Trophoblast cell (in vitro differentiated cells and primary cell): Measurements from ENCODE around the gene SLC23A1.

Experiments used
- DNase-seq, 2 donors: peaks; one replicate each; pipeline ENCODE4 v3.0.0-alpha.2; 2016
- H2AFZ ChIP-seq: 2 replicates; pipeline ENCODE4 v1.6.1; 2013; ENCODE audit warnings: low read length, moderate library complexity, mild to moderate bottlenecking; ENCODE audit not compliant: insufficient read depth, poor library complexity
- H2AK5ac ChIP-seq: 2 replicates; pipeline ENCODE4 v1.6.1; 2013; ENCODE audit warnings: mild to moderate bottlenecking, low read length
- H2BK120ac ChIP-seq: 2 replicates; pipeline ENCODE4 v1.6.1; 2013; ENCODE audit warnings: low read length, mild to moderate bottlenecking, moderate library complexity; ENCODE audit not compliant: insufficient read depth, poor library complexity
- H2BK12ac ChIP-seq: 2 replicates; pipeline ENCODE4 v1.6.1; 2013; ENCODE audit warnings: mild to moderate bottlenecking, low read length, moderate library complexity
- H2BK5ac ChIP-seq: 2 replicates; pipeline ENCODE4 v1.6.1; 2013; ENCODE audit warnings: low read length, low read depth, moderate library complexity, mild to moderate bottlenecking; ENCODE audit not compliant: poor library complexity
- H3K14ac ChIP-seq: 2 replicates; pipeline ENCODE4 v1.6.1; 2013; ENCODE audit warnings: mild to moderate bottlenecking, low read length
- H3K18ac ChIP-seq: 2 replicates; pipeline ENCODE4 v1.6.1; 2013; ENCODE audit warnings: mild to moderate bottlenecking, low read length
- H3K23ac ChIP-seq: 2 replicates; pipeline ENCODE4 v1.6.1; 2013; ENCODE audit warnings: low read length
- H3K27ac ChIP-seq: 2 replicates; pipeline ENCODE4 v1.5.1; 2013; ENCODE audit warnings: low read depth, mild to moderate bottlenecking, inconsistent platforms, low read length, moderate library complexity
- H3K27me3 ChIP-seq: 2 replicates; pipeline ENCODE4 v1.6.1; 2013; ENCODE audit warnings: inconsistent platforms, mild to moderate bottlenecking, low read length, moderate library complexity; ENCODE audit not compliant: insufficient read depth
- H3K36me3 ChIP-seq, 2 experiments: 1 replicate in 1 of 2; 2 replicates in 1 of 2; pipeline ENCODE4 v1.6.1; 2013; ENCODE audit warnings: low read length in 2 of 2, mild to moderate bottlenecking in 2 of 2, moderate library complexity in 1 of 2; ENCODE audit not compliant: insufficient read depth in 2 of 2, control insufficient read depth in 1 of 2
- H3K4ac ChIP-seq: 2 replicates; pipeline ENCODE4 v1.6.1; 2013; ENCODE audit warnings: low read depth, mild to moderate bottlenecking, low read length, moderate library complexity
- H3K4me1 ChIP-seq, 2 experiments: 1 replicate in 1 of 2; 2 replicates in 1 of 2; pipeline ENCODE4 v1.6.1; 2013; ENCODE audit warnings: low read length in 2 of 2, mild to moderate bottlenecking in 2 of 2, moderate library complexity in 1 of 2; ENCODE audit not compliant: insufficient read depth in 2 of 2, control insufficient read depth in 1 of 2
- H3K4me2 ChIP-seq: 2 replicates; pipeline ENCODE4 v1.6.1; 2013; ENCODE audit warnings: inconsistent platforms, mild to moderate bottlenecking, low read length, moderate library complexity
- H3K4me3 ChIP-seq: 2 replicates; pipeline ENCODE4 v1.5.1; 2013; ENCODE audit warnings: mild to moderate bottlenecking, low read depth, low read length, inconsistent platforms
- H3K79me1 ChIP-seq: one replicate; pipeline ENCODE4 v1.6.1; 2013; ENCODE audit warnings: low read length
- H3K79me2 ChIP-seq: 2 replicates; pipeline ENCODE4 v1.6.1; 2013; ENCODE audit warnings: low read length, mild to moderate bottlenecking; ENCODE audit not compliant: control insufficient read depth, insufficient read depth, poor library complexity
- H3K9ac ChIP-seq: 2 replicates; pipeline ENCODE4 v1.6.1; 2013; ENCODE audit warnings: mild to moderate bottlenecking, low read length
- H3K9me3 ChIP-seq: 2 replicates; pipeline ENCODE4 v1.6.1; 2013; ENCODE audit warnings: low read depth, mild to moderate bottlenecking, control low read depth, inconsistent platforms, low read length; ENCODE audit not compliant: insufficient read depth
- H4K12ac ChIP-seq: 2 replicates; pipeline ENCODE4 v1.6.1; 2013; ENCODE audit warnings: low read depth, mild to moderate bottlenecking, low read length, moderate library complexity
- H4K8ac ChIP-seq: 2 replicates; pipeline ENCODE4 v1.6.1; 2013; ENCODE audit warnings: low read depth, mild to moderate bottlenecking, low read length, moderate library complexity
- H4K91ac ChIP-seq: one replicate; pipeline ENCODE4 v1.6.1; 2013; ENCODE audit warnings: low read depth, mild to moderate bottlenecking, low read length, moderate library complexity
- WGBS: extraction: QIAGEN DNeasy Blood & Tissue Kit; methylation state at CpG from one replicate; pipeline ENCODE4 v1.1.7; 2013; ENCODE audit warnings: missing lambda C conversion rate; ENCODE audit not compliant: insufficient read length, insufficient coverage; ENCODE audit errors: extremely low coverage; 5-methylcytosine and 5-hydroxymethylcytosine counted together

Gene SLC23A1

DNA sequence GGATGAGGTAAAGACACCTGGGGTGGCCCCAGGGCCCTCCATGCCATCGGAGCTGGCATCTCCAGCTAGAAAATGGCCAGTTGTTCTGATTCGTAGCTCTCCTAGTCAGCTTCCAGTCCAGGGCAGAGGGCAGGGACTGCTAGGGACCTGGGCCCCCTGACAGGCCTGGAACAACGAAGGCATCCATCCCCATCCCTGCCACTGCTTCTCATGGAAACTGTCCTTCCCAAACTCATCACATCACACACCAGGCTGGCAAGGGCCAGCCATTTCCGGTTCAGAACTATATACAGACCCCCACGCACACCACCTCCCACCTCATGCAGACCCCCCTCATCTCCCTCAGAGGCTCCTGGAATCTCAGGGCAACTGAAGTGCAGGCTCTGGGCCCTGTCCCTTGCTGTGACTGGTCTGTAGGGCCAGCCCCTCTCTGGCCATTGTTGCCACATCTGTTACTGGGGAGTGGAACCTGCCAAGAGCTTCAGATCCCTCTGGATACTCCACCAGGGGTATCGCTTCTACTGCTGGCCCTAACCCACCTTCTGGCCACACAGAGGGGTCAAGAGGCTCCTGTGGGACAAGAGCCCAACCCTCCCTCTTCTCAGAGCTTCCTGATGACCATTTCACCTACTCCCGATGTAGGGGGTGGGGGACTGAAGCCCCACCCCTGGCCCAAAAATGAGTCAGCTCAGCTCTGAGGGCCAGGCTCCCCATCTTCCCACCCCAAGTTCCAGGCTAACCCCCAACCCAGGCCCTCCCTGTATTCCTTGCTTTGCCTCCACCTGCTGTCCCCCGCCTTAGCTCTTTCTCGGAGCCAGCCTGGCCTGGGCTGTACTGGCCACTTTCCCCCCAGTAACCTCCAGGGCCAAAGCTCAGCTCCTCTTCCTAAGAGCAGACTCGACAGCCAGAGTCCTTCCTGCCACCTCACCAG is 7.8 kb upstream of the SLC23A1 start:
- Histone ChIP-seq H3K4ac (no peak overlapping the region), H3K4me1 (peaks cover 19 to 28% of the 10 kb centered on the region in 2 experiments), H3K27ac (no peak overlapping the region), H2AK5ac (no peak overlapping the region), H2AFZ (no peak overlapping the region), H4K91ac (no peak overlapping the region), H3K23ac (no peak overlapping the region), H2BK12ac (no peak overlapping the region), H3K18ac (no peak overlapping the region), H3K36me3 (no peaks in the 10 kb centered on the region), H2BK5ac (no peak overlapping the region), H3K14ac (no peak overlapping the region), H3K4me3 (no peak overlapping the region), H3K4me2 (no peak overlapping the region), H4K12ac (no peak overlapping the region), H4K8ac (no peak overlapping the region), H3K79me1 (no peaks in the 10 kb centered on the region), H3K9ac (no peak overlapping the region), H3K27me3 (peaks cover 32% of the 10 kb centered on the region), H3K9me3 (peaks cover 2% of the 10 kb centered on the region), H3K79me2 (peaks cover 5% of the 10 kb centered on the region), H2BK120ac (no peak overlapping the region)
- DNase-seq, result no peak
- WGBS, result no CpG with 5 or more reads among the region's 10 CpGs

DNA sequence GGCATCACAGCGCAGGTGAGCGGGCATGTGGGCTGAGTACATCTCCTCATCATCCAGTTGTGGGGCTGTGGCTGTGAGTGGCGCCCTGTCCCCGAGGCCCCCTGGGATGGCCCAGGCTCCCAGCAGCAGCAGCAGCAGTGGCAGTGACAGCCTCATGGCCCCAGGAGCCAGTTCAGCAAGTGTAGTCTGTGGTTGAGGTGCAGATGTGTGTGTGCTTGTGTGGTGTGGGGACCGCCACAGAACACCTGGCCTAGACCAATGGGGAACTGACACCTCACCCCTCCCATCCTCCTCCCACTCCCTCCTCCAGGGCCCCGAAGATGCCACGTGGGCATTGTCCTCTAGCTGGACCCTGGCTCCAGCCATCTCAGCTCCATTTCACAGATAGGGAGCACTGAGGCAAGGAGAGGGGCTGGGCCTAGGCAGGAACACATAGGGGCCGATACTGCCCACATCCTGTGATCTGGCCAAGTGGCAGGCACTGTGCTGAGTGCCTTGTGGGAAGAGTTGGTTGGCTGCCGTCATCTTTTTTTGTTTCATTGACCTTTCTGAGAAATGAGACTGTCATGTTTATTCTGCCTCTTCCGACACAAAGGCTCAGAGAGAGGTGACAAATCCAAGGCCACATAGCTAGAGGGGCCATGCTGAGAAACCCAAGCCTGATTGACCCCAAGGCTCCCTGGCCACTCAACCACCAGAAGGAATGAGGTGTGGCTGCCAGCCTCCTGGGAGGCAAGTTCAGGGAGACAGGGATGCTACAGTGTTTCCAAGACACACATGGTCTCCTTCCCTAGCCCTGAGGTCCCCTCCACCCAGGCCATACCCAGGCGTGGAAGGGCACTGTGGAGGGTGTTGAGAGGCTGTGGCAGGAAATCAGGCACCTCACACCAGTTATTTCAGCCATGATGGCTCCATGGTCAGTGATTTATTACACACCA is 6.9 kb upstream of the SLC23A1 start, which contains the start of gene MZB1:
Gene MZB1 (minus strand): TSS at position 213 of the 938 bp plus-strand sequence. CDS start 57 bp downstream, at position 156.
- no peak within 1 kb of the TSS for H4K12ac ChIP-seq
- DNase-seq, result no peak
- H3K23ac ChIP-seq, result no peak within 1 kb of the TSS
- H3K36me3 ChIP-seq, result no peaks in the 10 kb centered on the region
- no peak within 1 kb of the TSS for H3K4me2 ChIP-seq
- no peak within 1 kb of the TSS for H2AK5ac ChIP-seq
- no peak within 1 kb of the TSS for H3K27ac ChIP-seq
- no peak within 1 kb of the TSS for H3K9ac ChIP-seq
- H2AFZ ChIP-seq, result no peak within 1 kb of the TSS
- no peak within 1 kb of the TSS for H3K4ac ChIP-seq
- no peak within 1 kb of the TSS for H2BK12ac ChIP-seq
- H3K4me3 ChIP-seq, result no peak within 1 kb of the TSS
- no peak within 1 kb of the TSS for H2BK120ac ChIP-seq
- no peak within 1 kb of the TSS for H4K8ac ChIP-seq
- H3K18ac ChIP-seq, result no peak within 1 kb of the TSS
- no peaks in the 10 kb centered on the region for H3K79me1 ChIP-seq
- peaks cover 29% of the 10 kb centered on the region for H3K27me3 ChIP-seq
- H3K4me1 ChIP-seq, result peaks cover 19 to 32% of the 10 kb centered on the region in 2 experiments
- H3K9me3 ChIP-seq, result no peaks in the 10 kb centered on the region
- H4K91ac ChIP-seq, result no peak within 1 kb of the TSS
- no peak within 1 kb of the TSS for H2BK5ac ChIP-seq
- WGBS, result no CpG with 5 or more reads among the region's 11 CpGs
- H3K79me2 ChIP-seq, result peaks cover 5% of the 10 kb centered on the region
- no peak within 1 kb of the TSS for H3K14ac ChIP-seq

DNA sequence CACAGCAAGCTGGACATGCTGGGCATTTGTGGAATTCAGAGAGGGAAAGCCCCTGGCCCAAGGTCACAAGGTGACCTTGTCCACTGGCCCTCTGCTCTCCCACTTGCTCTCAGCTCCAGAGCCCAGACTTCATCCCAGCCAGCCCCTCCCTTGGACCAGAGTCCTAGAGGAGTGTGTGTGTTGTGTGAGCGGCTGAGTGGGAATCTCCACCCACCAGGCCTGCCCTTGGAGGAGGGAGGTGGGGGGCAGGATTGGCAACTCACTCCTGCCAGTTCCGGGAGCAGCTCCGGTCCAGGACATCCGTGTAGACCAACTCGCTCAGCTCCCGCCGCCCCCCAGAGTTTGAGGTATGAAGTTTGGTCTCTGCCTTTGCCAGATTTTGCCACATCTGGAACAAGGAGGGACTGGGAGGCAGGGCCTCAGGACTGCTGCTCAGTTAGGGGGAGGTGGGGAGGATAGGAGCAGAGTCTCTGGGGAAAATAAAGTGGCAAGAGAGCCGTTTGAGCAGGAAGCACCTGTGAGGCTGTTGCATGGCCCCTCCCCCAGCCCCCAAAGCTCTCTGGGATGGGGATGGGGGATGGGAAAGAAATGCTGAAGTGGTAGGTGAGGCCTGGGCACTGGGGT is 5.2 kb upstream of the SLC23A1 start:
- H3K18ac ChIP-seq, result no peak overlapping the region
- no peak overlapping the region for H2AFZ ChIP-seq
- H3K4me3 ChIP-seq, result no peak overlapping the region
- peaks cover 5% of the 10 kb centered on the region for H3K79me1 ChIP-seq
- H2BK12ac ChIP-seq, result no peak overlapping the region
- no peak overlapping the region for H2AK5ac ChIP-seq
- peaks cover 4% of the 10 kb centered on the region for H3K79me2 ChIP-seq
- no peak overlapping the region for H3K4ac ChIP-seq
- no peak overlapping the region for H4K8ac ChIP-seq
- no peak overlapping the region for H3K9ac ChIP-seq
- H3K14ac ChIP-seq, result no peak overlapping the region
- peak overlapping the region; percentile 7 for H4K91ac ChIP-seq
- H4K12ac ChIP-seq, result no peak overlapping the region
- no peak overlapping the region for H2BK120ac ChIP-seq
- no peak for DNase-seq
- peaks cover 8 to 30% of the 10 kb centered on the region in 2 experiments for H3K4me1 ChIP-seq
- no CpG with 5 or more reads among the region's 8 CpGs for WGBS
- H2BK5ac ChIP-seq, result no peak overlapping the region
- no peak overlapping the region for H3K27ac ChIP-seq
- no peaks in the 10 kb centered on the region for H3K9me3 ChIP-seq
- peaks cover 12% of the 10 kb centered on the region for H3K27me3 ChIP-seq
- H3K23ac ChIP-seq, result no peak overlapping the region
- no peaks in the 10 kb centered on the region for H3K36me3 ChIP-seq
- no peak overlapping the region for H3K4me2 ChIP-seq

DNA sequence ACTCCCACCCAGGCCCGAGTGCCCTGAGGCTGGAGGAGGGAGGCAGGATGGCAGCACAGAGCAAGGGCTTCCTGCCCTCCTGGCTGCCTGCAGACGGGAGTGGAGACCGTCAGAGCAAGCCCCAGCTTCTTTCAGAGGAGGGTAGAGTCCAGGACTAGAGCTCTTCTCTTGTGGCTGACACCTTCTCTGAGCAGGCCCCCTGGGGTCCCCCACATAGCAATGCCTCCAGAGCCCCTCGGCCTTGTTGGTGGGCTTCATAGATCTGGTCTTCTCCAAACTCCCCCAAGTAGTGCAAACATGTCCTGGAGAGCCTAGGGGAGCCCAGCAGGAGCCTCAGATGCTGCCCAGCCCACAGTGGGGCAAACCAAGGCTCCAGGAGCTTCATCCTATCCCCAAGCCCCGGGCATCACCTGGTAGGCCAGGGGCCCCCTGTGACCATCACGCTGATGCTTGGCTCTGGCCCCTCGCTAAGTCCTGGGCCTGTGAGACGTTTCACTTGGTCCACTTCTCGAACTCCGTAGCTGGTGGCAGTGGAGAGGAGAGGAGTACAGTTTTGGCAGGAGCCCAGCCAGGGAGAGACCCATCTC is 4.6 kb upstream of the SLC23A1 start:
- Histone ChIP-seq H3K18ac (no peak overlapping the region), H3K14ac (no peak overlapping the region), H4K12ac (no peak overlapping the region), H3K79me1 (peaks cover 5% of the 10 kb centered on the region), H3K4me1 (peaks cover 8 to 25% of the 10 kb centered on the region in 2 experiments), H3K9me3 (no peaks in the 10 kb centered on the region), H2AK5ac (no peak overlapping the region), H3K4me2 (no peak overlapping the region), H3K36me3 (no peaks in the 10 kb centered on the region), H3K4ac (no peak overlapping the region), H2BK12ac (no peak overlapping the region), H4K91ac (peak overlapping the region; percentile 10), H3K79me2 (peaks cover under 1% of the 10 kb centered on the region), H3K9ac (no peak overlapping the region), H3K4me3 (no peak overlapping the region), H2BK120ac (no peak overlapping the region), H2AFZ (no peak overlapping the region), H4K8ac (no peak overlapping the region), H2BK5ac (no peak overlapping the region), H3K23ac (no peak overlapping the region), H3K27ac (no peak overlapping the region), H3K27me3 (peaks cover 6% of the 10 kb centered on the region)
- WGBS, result no CpG with 5 or more reads among the region's 10 CpGs
- DNase-seq, result no peak
